Measurements from ENCODE around the gene HACL1. TPM values are rescaled to one million over a fixed set of nuclear protein-coding genes. Genes with fewer than 3 reads are reported as not detected.

Gene HACL1
- polyA plus RNA-seq, 1 of the 3 experiments (the other 2 are of a cell fraction), result 15.1 TPM

- no peaks in the 10 kb centered on the region for H3K36me3 ChIP-seq (replicated peaks in 1 of 2; ENCODE audit: control insufficient read depth in 1 of 2, insufficient read depth in 2 of 2, low read length in 1 of 2)
- H3K79me2 ChIP-seq (ENCODE audit: insufficient read depth), result no peaks in the 10 kb centered on the region
- H3K27me3 ChIP-seq (ENCODE audit: insufficient read depth), result no peaks in the 10 kb centered on the region
- H3K4me3 ChIP-seq (ENCODE audit: low read depth in 2 of 2, low read length in 1 of 2), result no peak overlapping the region
- H3F3A ChIP-seq (replicated peaks; ENCODE audit: insufficient read depth), result no peaks in the 10 kb centered on the region
- no peak overlapping the region for H3K4me2 ChIP-seq
- no peaks in the 10 kb centered on the region for H4K20me1 ChIP-seq (ENCODE audit: insufficient read depth)
- TF ChIP-seq RXRA (IDR thresholded peaks at IDR 0.05; ENCODE audit: borderline replicate concordance, low read depth) (no peak), FOXM1 (IDR thresholded peaks at IDR 0.05; ENCODE audit: low read depth) (no peak), GABPA (IDR thresholded peaks at IDR 0.05; ENCODE audit: low read depth) (no peak), NRF1 (IDR thresholded peaks at IDR 0.05; ENCODE audit: low read depth, low read length) (no peak), PBX3 (IDR thresholded peaks at IDR 0.05) (no peak), REST (IDR thresholded peaks at IDR 0.05; ENCODE audit: low read depth, low read length) (no peak), POLR2AphosphoS5 (IDR thresholded peaks at IDR 0.05; ENCODE audit: low read depth, low read length) (no peak), FOXJ3 (CRISPR knock-in tag; IDR thresholded peaks at IDR 0.05) (no peak), YY1 (IDR thresholded peaks at IDR 0.05; ENCODE audit: low read depth) (no peak), NFIC (IDR thresholded peaks at IDR 0.05; ENCODE audit: borderline replicate concordance) (no peak), ELF1 (IDR thresholded peaks at IDR 0.05) (no peak)
- DNase-seq, result no peak
- peaks cover 0 to 5% of the 10 kb centered on the region in 2 experiments; a peak in 1 of 4 replicates for H3K4me1 ChIP-seq (ENCODE audit: control insufficient read depth in 1 of 2, insufficient read depth in 2 of 2, low read depth in 1 of 2, low read length in 1 of 2)
- no peak overlapping the region for H2AFZ ChIP-seq (ENCODE audit: low read depth)
- CTCF ChIA-PET, result no interaction called here
- no peaks in the 10 kb centered on the region for H3K9me3 ChIP-seq
- 58% methylated on average over 2 of the region's 2 CpGs for WGBS (ENCODE audit: low lambda C conversion rate)
- no peaks in the 10 kb centered on the region for H3K9me2 ChIP-seq
- no peak overlapping the region for H3K9ac ChIP-seq
- H3K27ac ChIP-seq (ENCODE audit: low read depth in 2 of 2, low read length in 1 of 2), result no peak overlapping the region
- POLR2A ChIA-PET, result no interaction called here
These were observed 63.0 kb downstream of the HACL1 start for GRCh38 chr3:15538345-15538744.

GRCh38 chr3:15536856-15537255 is 64.5 kb downstream of the HACL1 start:
- Histone ChIP-seq H3K79me2 (ENCODE audit: insufficient read depth) (no peaks in the 10 kb centered on the region), H3K27ac (ENCODE audit: low read depth in 2 of 2, low read length in 1 of 2) (no peak overlapping the region), H2AFZ (ENCODE audit: low read depth) (no peak overlapping the region), H3K4me1 (ENCODE audit: control insufficient read depth in 1 of 2, insufficient read depth in 2 of 2, low read depth in 1 of 2, low read length in 1 of 2) (peaks cover 0 to 5% of the 10 kb centered on the region in 2 experiments; a peak in 1 of 4 replicates), H3K9me2 (no peaks in the 10 kb centered on the region), H4K20me1 (ENCODE audit: insufficient read depth) (no peaks in the 10 kb centered on the region), H3K9ac (no peak overlapping the region), H3K4me2 (no peak overlapping the region), H3K36me3 (replicated peaks in 1 of 2; ENCODE audit: control insufficient read depth in 1 of 2, insufficient read depth in 2 of 2, low read length in 1 of 2) (no peaks in the 10 kb centered on the region), H3K9me3 (no peaks in the 10 kb centered on the region), H3K27me3 (ENCODE audit: insufficient read depth) (no peaks in the 10 kb centered on the region), H3F3A (replicated peaks; ENCODE audit: insufficient read depth) (no peaks in the 10 kb centered on the region), H3K4me3 (ENCODE audit: low read depth in 2 of 2, low read length in 1 of 2) (no peak overlapping the region)
- POLR2A ChIA-PET, result no interaction called here
- DNase-seq, result no peak
- 75% methylated on average over 2 of the region's 2 CpGs for WGBS (ENCODE audit: low lambda C conversion rate)
- CTCF ChIA-PET, result no interaction called here
- TF ChIP-seq EP300 (IDR thresholded peaks at IDR 0.05; ENCODE audit: borderline replicate concordance in 1 of 2, low read depth in 1 of 2, low read length in 1 of 2) (no peak), CHD2 (IDR thresholded peaks at IDR 0.05; ENCODE audit: low read length, partially characterized antibody) (no peak), CTCF (IDR thresholded peaks at IDR 0.05) (no peak), MXI1 (IDR thresholded peaks at IDR 0.05; ENCODE audit: low read depth, low read length) (no peak), NFIC (IDR thresholded peaks at IDR 0.05; ENCODE audit: borderline replicate concordance) (no peak), USF2 (IDR thresholded peaks at IDR 0.05; ENCODE audit: borderline replicate concordance, low read depth, low read length) (no peak), GATA2 (CRISPR knock-in tag; IDR thresholded peaks at IDR 0.05) (no peak), ZBTB33 (IDR thresholded peaks at IDR 0.05; ENCODE audit: borderline replicate concordance, low read depth) (no peak), TEAD4 (IDR thresholded peaks at IDR 0.05; ENCODE audit: borderline replicate concordance, insufficient read depth) (no peak), FOXJ3 (CRISPR knock-in tag; IDR thresholded peaks at IDR 0.05) (no peak), RXRA (IDR thresholded peaks at IDR 0.05; ENCODE audit: borderline replicate concordance, low read depth) (no peak), RCOR1 (IDR thresholded peaks at IDR 0.05; ENCODE audit: low read length) (no peak)
